Measurements from ENCODE around the gene HYCC2. TPM values are rescaled to one million over a fixed set of nuclear protein-coding genes. Genes with fewer than 3 reads are reported as not detected.

HYCC2 gene
- total RNA-seq, 2 donors from 2014 or later = 15.3 to 25.0 TPM

GRCh38 chr2:201093573-201093972 lies 22.1 kb upstream of the HYCC2 start:
- TF ChIP-seq, protein P1, sequence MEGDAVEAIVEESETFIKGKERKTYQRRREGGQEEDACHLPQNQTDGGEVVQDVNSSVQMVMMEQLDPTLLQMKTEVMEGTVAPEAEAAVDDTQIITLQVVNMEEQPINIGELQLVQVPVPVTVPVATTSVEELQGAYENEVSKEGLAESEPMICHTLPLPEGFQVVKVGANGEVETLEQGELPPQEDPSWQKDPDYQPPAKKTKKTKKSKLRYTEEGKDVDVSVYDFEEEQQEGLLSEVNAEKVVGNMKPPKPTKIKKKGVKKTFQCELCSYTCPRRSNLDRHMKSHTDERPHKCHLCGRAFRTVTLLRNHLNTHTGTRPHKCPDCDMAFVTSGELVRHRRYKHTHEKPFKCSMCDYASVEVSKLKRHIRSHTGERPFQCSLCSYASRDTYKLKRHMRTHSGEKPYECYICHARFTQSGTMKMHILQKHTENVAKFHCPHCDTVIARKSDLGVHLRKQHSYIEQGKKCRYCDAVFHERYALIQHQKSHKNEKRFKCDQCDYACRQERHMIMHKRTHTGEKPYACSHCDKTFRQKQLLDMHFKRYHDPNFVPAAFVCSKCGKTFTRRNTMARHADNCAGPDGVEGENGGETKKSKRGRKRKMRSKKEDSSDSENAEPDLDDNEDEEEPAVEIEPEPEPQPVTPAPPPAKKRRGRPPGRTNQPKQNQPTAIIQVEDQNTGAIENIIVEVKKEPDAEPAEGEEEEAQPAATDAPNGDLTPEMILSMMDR (IDR thresholded peaks at IDR 0.05) = no peak
- Histone ChIP-seq H3K9me3 (no peaks in the 10 kb centered on the region), H3K36me3 (no peaks in the 10 kb centered on the region), H3K4me3 (no peak overlapping the region), H3K27ac (no peak overlapping the region), H3K27me3 (replicated peaks; ENCODE audit: insufficient read depth) (no peaks in the 10 kb centered on the region), H3K4me1 (ENCODE audit: control insufficient read depth in 1 of 2, low read depth in 2 of 2) (no peaks in the 10 kb centered on the region)
- no peak for ATAC-seq (ENCODE audit: insufficient number of reproducible peaks, low FRiP score, low read depth)
- no peak for DNase-seq (ENCODE audit: low spot score)

GRCh38 chr2:201090574-201090973 lies 19.1 kb upstream of the HYCC2 start:
- ATAC-seq (ENCODE audit: insufficient number of reproducible peaks, low FRiP score, low read depth) (no peak), DNase-seq (ENCODE audit: low spot score) (no peak)
- Histone ChIP-seq H3K27ac (no peak overlapping the region), H3K9me3 (no peaks in the 10 kb centered on the region), H3K4me3 (no peak overlapping the region), H3K27me3 (replicated peaks; ENCODE audit: insufficient read depth) (no peaks in the 10 kb centered on the region), H3K4me1 (ENCODE audit: control insufficient read depth in 1 of 2, low read depth in 2 of 2) (no peaks in the 10 kb centered on the region), H3K36me3 (peaks cover 17% of the 10 kb centered on the region)
- TF ChIP-seq, protein P1 (IDR thresholded peaks at IDR 0.05) = no peak

- Histone ChIP-seq H3K4me3 (no peak overlapping the region), H3K27me3 (replicated peaks; ENCODE audit: insufficient read depth) (no peaks in the 10 kb centered on the region), H3K36me3 (peaks cover 23% of the 10 kb centered on the region), H3K27ac (no peak overlapping the region), H3K9me3 (no peaks in the 10 kb centered on the region), H3K4me1 (ENCODE audit: control insufficient read depth in 1 of 2, low read depth in 2 of 2) (no peaks in the 10 kb centered on the region)
- DNase-seq (ENCODE audit: low spot score) (no peak), ATAC-seq (ENCODE audit: insufficient number of reproducible peaks, low FRiP score, low read depth) (no peak)
- TF ChIP-seq, protein P1 (IDR thresholded peaks at IDR 0.05) = no peak
Measured at GRCh38 chr2:201084863-201085262, 13.4 kb upstream of the HYCC2 start.

GRCh38 chr2:201074996-201075395 lies 3.5 kb upstream of the HYCC2 start:
- DNase-seq (ENCODE audit: low spot score) = no peak
- ATAC-seq (ENCODE audit: insufficient number of reproducible peaks, low FRiP score, low read depth) = no peak
- Histone ChIP-seq H3K36me3 (peaks cover 5% of the 10 kb centered on the region), H3K27me3 (replicated peaks; ENCODE audit: insufficient read depth) (no peaks in the 10 kb centered on the region), H3K4me3 (no peak overlapping the region), H3K27ac (no peak overlapping the region), H3K9me3 (no peaks in the 10 kb centered on the region), H3K4me1 (ENCODE audit: control insufficient read depth in 1 of 2, low read depth in 2 of 2) (peaks cover 13 to 18% of the 10 kb centered on the region in 2 donors)
- TF ChIP-seq, protein P1 (IDR thresholded peaks at IDR 0.05) = no peak

DNA sequence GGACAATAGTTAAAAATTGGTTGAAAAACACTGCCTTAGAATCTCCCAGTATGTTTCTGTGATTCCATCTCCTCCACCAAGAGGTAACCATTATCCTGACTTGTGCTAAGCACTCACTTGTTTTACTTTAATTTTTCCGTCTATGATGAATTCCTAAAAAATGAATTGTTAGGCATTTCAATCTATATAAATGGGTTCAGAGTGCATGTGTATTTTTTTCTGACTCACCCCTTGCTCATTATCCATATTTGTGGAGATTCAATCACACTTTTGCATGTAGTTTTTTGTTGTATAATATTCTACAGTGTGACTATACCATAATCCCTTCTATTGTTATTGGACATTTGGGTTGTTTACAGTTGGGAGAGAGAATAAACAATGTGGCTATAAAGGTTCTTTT lies 1.6 kb upstream of the HYCC2 start:
- TF ChIP-seq, protein P1 (IDR thresholded peaks at IDR 0.05) = no peak
- H3K9me3 ChIP-seq = no peaks in the 10 kb centered on the region
- peaks cover 20 to 24% of the 10 kb centered on the region in 2 donors for H3K4me1 ChIP-seq (ENCODE audit: control insufficient read depth in 1 of 2, low read depth in 2 of 2)
- ATAC-seq (ENCODE audit: insufficient number of reproducible peaks, low FRiP score, low read depth) (no peak), DNase-seq (ENCODE audit: low spot score) (no peak)
- no peak overlapping the region for H3K4me3 ChIP-seq
- no peaks in the 10 kb centered on the region for H3K36me3 ChIP-seq
- H3K27me3 ChIP-seq (replicated peaks; ENCODE audit: insufficient read depth) = no peaks in the 10 kb centered on the region
- no peak overlapping the region for H3K27ac ChIP-seq

Data from thoracic aorta (tissue), 2 donors.